Hypothalamus (tissue), 51 donors: Measurements from ENCODE around the gene SPECC1.
A peak's percentile ranks its signal among the peaks of the same experiment; 100 is the strongest.

ENCODE experiments used
- DNase-seq, 51 donors: peaks; one replicate each; lab custom pipeline; 2025; lab: John Stamatoyannopoulos, UW

SPECC1 gene

GRCh38 chr17:20282526-20283308 is 273.6 kb downstream of the SPECC1 start:
- DNase-seq, result no peak

GRCh38 chr17:20284022-20284421 is 274.9 kb downstream of the SPECC1 start:
- DNase-seq, result no peak

- peak in 1 of 51 donors; percentile 20 for DNase-seq
These were observed 275.6 kb downstream of the SPECC1 start for GRCh38 chr17:20284570-20285295.

GRCh38 chr17:20289984-20290383 is 280.8 kb downstream of the SPECC1 start:
- DNase-seq, result no peak

GRCh38 chr17:20291853-20292252 is 282.7 kb downstream of the SPECC1 start:
- DNase-seq, result no peak

GRCh38 chr17:20293501-20293900 is 284.3 kb downstream of the SPECC1 start:
- DNase-seq, result no peak

GRCh38 chr17:20294120-20294519 is 285.0 kb downstream of the SPECC1 start:
- DNase-seq, result no peak

- no peak for DNase-seq
These were observed 289.9 kb downstream of the SPECC1 start for GRCh38 chr17:20299013-20299412.

GRCh38 chr17:20300436-20300934 is 291.3 kb downstream of the SPECC1 start:
- DNase-seq, result peak in 7 of 51 donors; percentile 21 to 63 (median 27)

GRCh38 chr17:20302246-20302917 is 293.2 kb downstream of the SPECC1 start:
- DNase-seq, result peak in 5 of 51 donors; percentile 4 to 30 (median 12)

- no peak for DNase-seq
These were observed 295.8 kb downstream of the SPECC1 start for GRCh38 chr17:20304961-20305360.

- DNase-seq, result no peak
These were observed 297.8 kb downstream of the SPECC1 start for GRCh38 chr17:20306924-20307323.

GRCh38 chr17:20307326-20307910 is 298.3 kb downstream of the SPECC1 start:
- no peak for DNase-seq

- DNase-seq, result no peak
These were observed 301.3 kb downstream of the SPECC1 start for GRCh38 chr17:20310481-20310880.

- peak in 7 of 51 donors; percentile 9 to 37 (median 23) for DNase-seq
These were observed 304.1 kb downstream of the SPECC1 start for GRCh38 chr17:20313306-20313705.

GRCh38 chr17:20313891-20314290 is 304.7 kb downstream of the SPECC1 start:
- no peak for DNase-seq

GRCh38 chr17:20314834-20315233 is 305.7 kb downstream of the SPECC1 start:
- no peak for DNase-seq

- DNase-seq, result no peak
These were observed 306.2 kb downstream of the SPECC1 start for GRCh38 chr17:20315311-20315710.

- no peak for DNase-seq
These were observed 306.7 kb downstream of the SPECC1 start for GRCh38 chr17:20315821-20316220.

- DNase-seq, result peak in 40 of 51 donors; percentile 24 to 81 (median 60)
These were observed 311.5 kb downstream of the SPECC1 start for GRCh38 chr17:20320535-20321229.
